Measurements from ENCODE around the gene DDX52. TPM values are rescaled to one million over a fixed set of nuclear protein-coding genes. Genes with fewer than 3 reads are reported as not detected.
"Not testable (repeated sequence)": the region's sequence is repeated elsewhere in the genome, so short reads cannot be mapped to it uniquely, and the experiment has no call there.

Gene DDX52
- total RNA-seq, 1 experiment from 2014 or later = 24.4 TPM

DNA sequence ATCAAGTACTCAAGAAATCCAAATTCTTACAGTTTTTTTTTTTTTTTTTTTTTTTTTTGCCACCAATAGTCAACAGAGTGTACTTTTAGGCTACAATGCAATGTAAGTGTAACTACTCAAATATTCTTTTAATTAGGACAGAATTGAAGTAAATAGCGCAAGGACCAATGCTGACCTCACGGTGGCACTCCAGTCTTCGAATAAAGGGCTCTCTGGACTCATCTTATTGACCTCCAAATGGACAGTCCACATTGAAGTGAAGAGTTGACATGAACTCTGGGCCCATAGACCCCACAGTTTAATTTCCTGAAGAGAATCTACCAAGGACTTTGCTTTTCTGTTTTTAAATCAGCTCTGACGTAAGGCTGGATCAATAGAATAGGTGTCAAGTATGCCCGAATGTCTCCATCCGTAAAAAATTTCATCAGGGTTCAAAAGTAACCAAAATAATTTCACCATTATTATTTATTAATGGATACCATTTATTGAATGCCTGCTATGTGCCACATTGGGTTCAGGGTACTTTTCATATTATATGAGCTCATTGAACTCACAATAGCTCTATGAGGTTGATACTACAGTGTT lies 7.3 kb upstream of the DDX52 start:
- peak; percentile 9 for DNase-seq (ENCODE audit: low spot score)

DNA sequence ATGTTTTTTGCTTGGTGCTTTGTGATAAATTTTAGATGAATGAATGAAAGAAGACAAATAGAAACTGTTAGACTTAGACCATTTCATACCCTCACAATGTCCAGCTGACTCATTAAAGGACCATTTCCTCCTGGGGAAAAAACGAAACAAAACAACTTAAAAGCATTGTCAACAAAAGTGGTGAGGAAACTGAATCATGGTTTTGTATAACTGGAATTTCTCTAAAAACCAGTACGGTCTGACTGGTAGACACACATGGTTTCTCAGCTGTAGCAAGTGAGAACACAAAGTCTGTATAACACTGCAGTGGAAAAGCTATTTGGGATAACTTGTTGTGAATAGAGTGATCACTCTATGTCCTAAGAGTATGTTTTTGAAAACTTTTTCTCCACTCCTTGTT lies 5.3 kb upstream of the DDX52 start:
- peak; percentile 42 for DNase-seq (ENCODE audit: low spot score)

- DNase-seq (ENCODE audit: low spot score) = no peak
Measured at GRCh38 chr17:37647856-37648255, 4.6 kb upstream of the DDX52 start.

- no peak for DNase-seq (ENCODE audit: low spot score)
Measured at GRCh38 chr17:37643869-37644268, 623 bp upstream of the DDX52 start.

GRCh38 chr17:37642681-37643080 lies 565 bp downstream of the DDX52 start:
- DNase-seq (ENCODE audit: low spot score) = no peak

- DNase-seq (ENCODE audit: low spot score) = no peak
Measured at GRCh38 chr17:37640015-37640414, 3.2 kb downstream of the DDX52 start.

DNA sequence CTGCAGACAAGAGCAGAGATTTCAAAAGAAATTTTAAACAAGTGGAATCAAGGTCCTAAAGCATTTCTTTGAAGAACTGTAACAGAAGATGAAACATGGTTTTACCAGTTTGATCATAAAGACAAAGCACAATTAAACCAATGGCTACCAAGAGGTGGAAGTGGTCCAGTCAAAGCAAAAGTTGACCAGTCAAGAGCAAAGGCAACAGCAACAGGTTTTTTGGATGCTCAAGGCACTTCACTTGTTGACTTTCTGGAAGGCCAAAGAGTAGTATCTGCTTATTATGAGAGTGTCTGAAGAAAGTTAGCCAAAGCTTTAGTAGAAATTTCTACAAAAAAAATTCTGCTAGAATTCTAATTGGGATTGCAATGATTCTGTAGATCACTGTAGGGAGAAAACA lies 5.3 kb downstream of the DDX52 start:
- DNase-seq (ENCODE audit: low spot score) = no peak

DNA sequence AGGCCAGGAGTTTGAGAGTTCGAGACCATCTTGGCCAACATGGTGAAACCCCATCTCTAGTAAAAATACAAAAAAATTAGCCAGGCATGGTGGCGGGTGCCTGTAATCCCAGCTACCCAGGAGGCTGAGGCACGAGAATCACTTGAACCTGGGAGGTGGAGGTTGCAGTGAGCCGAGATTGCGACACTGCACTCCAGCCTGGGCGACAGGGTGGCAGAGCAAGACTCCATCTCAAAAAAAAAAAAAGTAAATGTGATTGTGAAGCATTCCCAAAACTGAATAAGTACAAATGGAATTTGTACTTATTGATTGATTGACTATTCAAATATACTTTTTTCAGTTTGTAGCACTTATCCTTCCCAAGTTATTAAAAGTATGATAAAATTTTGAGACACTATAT lies 26.8 kb downstream of the DDX52 start:
- not testable (repeated sequence) for DNase-seq (ENCODE audit: low spot score)

DNA sequence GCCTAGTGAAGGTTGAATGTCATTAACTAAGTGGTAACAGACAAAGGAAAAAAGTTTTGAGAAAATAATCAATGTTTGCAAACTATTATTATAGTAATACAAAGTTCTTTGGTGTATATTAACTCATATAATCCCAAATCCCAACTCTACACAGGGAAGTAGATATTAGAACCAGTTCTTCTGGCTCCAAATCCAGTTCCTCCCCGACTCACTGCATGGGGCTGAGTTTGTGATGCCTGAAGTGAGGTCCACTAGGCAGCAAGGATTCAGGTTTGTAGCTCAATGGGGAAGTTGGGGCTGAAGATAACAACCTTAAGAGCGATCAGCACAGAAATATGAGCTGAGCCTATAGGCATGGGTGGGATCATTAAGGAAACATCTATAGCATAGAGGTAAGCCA lies 28.4 kb downstream of the DDX52 start:
- DNase-seq (ENCODE audit: low spot score) = no peak

GRCh38 chr17:37614391-37614790 lies 28.9 kb downstream of the DDX52 start:
- no peak for DNase-seq (ENCODE audit: low spot score)

DNA sequence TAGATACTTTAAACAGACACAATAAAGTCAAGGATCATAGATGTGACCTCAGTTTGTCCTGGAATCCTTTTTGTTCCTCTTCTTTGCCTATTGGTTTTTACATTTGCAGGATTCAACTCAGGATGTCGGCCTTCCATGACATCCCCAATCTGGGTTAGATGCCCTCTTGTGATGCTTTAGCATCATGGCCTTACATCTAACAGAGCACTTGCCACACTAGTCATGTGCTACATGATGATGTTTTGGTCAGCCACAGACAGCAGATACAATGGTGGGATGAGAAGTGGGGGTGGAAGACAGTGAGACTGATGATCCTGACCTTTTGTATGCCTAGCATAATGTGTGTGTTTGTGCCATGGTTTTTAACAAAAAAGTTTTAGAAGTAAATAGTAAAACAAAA lies 32.3 kb downstream of the DDX52 start:
- DNase-seq (ENCODE audit: low spot score) = no peak

DNA sequence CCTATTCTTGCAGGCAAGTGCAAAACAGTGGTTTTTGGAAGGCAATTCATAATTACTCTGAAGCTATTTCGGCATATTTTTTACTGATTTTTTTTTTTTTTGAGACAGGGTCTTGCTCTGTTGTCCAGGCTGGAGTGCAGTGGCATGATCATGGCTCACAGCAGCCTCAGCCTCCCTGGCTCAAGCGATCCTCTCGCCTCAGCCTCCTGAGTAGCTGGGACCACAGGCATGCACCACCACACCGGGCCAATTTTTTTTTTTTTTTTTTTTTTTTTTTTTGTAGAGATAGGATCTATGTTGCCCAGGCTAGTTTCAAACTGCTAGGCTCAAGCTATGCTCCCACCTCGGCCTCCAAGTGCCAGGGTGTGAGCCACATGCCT lies 33.2 kb downstream of the DDX52 start:
- DNase-seq (ENCODE audit: low spot score) = peak; percentile 2

DNA sequence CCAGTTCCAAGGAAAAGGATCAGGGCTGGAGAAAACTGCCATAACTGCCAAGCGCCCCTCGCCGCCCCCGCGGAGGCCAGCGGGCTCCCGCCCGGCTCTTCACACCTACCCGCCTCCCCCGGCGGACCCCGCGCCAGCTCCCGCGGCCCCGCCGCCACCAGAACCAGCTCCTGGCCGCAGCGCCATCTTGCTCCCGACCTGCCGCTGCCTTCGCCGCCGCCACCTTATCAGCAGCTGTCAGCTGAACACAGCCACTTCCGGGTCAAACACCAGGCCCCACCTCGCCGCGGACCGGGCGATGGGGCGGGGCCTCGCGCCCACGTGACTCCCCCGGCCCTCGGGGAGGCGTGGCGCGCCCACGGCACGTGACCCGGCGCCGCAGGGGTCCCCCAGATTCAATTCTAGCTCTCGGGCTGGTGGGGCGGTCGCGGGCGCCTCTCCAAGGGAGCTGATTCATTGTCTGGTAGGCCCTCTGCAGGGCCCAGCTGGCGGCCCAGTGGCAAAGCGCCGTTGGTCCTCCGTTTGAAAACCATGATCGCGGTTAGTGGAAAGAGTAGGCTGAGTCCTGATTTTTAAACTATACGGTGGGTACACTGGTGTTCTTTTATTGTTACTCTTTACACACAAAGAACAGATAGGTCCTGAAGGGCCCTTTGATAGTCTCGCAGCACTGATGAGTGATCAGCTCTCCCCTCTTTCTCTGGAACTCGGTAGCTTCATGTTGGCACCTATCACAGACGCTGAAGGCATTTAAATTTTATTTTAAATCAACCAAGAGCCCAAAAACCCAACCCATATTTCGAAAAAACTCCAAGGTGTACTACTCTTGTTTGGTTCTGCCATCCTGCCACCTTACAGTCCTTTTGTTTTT lies 33.8 kb downstream of the DDX52 start, which contains the start of gene SYNRG:
Gene SYNRG, minus strand, starts transcription at position 249 of the 871 bp plus-strand sequence. Its CDS starts 63 bp downstream, at position 186.
- DNase-seq (ENCODE audit: low spot score) = peak; percentile 95

DNA sequence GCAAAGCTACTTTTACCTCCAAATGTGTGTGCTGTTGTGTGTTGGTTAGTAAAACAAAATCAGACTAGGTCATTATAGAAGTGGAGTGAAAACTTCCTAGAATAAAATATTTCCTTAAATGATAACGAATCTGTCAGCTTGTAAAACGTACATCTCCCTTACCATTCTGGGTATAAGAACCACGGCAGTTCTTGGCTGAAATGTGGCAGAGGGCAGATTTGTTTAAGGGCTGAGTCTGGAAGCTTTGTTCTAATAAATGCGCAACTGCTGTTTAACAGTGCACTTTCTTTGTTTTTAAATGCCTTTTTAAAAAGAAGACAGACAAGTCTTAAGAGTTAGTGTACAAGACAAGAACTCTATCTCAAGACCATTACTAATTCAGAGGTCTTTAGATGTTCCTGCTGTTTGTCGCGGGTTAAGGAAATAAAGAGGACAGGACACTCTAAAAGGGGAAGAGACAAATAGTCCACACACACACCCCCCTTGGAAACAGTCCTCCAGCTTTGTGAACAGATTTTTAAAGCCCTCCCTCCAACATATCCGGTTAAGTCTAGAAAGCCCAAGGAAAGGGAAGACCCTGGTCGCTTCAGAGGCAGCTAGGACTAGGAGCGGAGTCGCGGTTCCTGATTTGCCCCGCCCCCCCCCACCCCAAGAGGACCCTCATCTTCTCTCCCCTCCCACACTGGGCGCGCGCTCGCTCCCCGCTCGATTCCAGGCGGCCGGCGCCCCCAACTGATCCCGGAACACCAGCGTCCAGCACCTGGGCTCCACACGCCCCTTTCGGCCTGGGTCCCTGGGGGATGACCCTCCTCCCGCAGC lies 34.7 kb downstream of the DDX52 start:
- peak; percentile 6 for DNase-seq (ENCODE audit: low spot score)

DNA sequence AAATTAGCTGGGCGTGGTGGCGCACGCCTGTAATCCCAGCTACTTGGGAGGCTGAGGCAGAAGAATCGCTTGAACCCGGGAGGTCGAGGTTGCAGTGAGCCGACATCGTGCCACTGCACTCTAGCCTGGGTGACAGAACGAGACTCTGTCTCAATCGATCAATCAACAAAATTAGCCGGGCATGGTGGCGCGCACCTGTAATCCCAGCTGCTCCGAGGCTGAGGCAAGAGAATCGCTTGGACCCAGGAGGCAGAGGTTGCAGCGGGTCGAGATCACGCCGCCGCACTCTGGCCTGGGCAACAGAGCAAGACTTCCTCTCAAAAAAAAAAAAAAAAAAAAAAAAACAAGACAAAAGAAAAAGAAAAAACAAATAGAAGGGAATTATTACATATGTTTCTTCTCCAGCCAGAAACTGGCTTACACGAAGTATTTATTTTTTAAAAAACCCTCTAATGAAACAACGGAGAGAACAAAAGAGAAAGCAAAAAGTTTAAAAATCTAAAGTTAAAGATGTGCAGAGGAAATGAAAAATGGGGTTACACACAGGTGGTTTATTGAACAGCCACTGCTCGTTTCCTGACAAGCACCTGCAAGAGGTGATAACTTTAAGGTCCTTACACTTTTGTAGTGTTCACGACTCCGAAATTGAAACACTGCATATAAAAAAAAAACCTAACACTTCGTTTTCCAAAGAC lies 35.5 kb downstream of the DDX52 start:
- DNase-seq (ENCODE audit: low spot score) = no peak

DNA sequence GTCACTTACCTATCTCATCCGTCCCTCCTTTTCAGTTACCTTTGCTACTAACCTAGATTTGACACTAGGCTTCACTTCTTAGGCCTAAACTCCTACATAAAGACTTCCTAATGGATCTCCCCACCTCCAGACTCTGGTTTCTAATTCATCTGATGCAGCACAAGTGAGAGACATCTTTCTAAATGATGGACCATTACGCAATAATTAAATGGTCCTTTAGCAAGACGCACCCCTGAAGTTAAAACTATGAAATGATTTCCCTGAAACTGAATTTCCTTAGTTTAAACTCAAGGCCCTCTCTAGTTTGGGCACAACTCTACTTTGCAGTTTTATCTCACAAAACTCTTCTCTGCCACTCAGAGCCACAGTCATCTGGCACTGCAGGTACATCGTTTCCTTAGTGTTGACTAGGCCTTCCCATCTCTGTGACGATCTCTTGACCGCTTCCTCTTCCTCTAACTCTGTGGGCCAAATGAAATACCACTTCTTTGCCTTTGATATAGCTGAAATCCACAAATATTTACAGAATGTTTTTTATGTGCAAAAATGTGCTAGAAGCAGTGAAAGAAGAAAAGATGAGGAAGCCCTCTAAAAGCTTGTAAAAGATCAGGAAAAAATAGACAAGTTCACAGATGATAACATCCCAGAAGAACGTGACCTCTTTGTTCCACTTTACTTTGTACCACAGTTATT lies 37.3 kb downstream of the DDX52 start:
- no peak for DNase-seq (ENCODE audit: low spot score)

DNA sequence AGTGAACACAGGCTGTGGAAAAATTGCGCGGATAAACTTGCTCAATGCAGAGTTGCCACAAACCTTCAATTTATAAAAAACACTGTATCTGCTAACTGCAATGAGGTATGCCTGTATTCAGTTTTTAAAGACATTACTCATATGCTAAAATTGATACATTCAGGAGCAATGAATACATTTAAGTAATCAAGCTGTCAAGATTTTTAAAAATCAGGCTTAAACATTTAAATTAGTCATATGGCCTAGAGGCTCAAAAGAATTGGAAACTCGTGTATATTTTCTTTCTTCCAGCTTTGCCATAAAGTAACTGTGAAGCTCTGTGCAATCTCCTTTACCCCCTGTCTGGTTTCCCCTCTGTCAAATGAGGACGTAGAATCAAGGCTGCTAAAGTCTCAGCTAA lies 38.2 kb downstream of the DDX52 start:
- DNase-seq (ENCODE audit: low spot score) = no peak

- no peak for DNase-seq (ENCODE audit: low spot score)
Measured at GRCh38 chr17:37604556-37604955, 38.7 kb downstream of the DDX52 start.

- no peak for DNase-seq (ENCODE audit: low spot score)
Measured at GRCh38 chr17:37598145-37598544, 45.1 kb downstream of the DDX52 start.

GRCh38 chr17:37592291-37592690 lies 51.0 kb downstream of the DDX52 start:
- no peak for DNase-seq (ENCODE audit: low spot score)

DNA sequence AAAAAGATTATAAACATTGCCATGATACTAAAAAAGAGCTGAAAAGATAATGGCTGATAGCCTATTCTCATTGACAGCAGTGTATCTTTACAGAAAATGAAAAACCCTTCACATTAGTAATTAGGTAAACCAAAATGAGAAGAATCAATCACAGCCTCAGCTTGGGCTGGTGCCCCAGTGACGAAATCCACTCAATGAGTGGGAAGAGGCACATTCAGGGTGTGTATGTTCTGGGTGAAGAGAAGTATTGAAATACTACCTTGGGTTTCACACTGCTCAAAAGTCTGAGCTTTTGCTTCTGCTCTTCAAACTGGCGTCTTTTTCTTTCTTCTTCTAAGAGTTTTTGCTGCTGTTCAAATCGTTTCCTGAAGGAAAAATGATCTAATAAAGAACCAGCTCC lies 58.2 kb downstream of the DDX52 start:
- DNase-seq (ENCODE audit: low spot score) = no peak

Data from H4 (cell line).